ENCODE measurements around the gene ZNF428. TPM values are rescaled to one million over a fixed set of nuclear protein-coding genes. Genes with fewer than 3 reads are reported as not detected.
A peak's percentile ranks its signal among the peaks of the same experiment; 100 is the strongest.

The ZNF428 gene
- total and polyA plus RNA-seq, 2 experiments from 2014 or later = 21.1 to 23.9 TPM

DNA sequence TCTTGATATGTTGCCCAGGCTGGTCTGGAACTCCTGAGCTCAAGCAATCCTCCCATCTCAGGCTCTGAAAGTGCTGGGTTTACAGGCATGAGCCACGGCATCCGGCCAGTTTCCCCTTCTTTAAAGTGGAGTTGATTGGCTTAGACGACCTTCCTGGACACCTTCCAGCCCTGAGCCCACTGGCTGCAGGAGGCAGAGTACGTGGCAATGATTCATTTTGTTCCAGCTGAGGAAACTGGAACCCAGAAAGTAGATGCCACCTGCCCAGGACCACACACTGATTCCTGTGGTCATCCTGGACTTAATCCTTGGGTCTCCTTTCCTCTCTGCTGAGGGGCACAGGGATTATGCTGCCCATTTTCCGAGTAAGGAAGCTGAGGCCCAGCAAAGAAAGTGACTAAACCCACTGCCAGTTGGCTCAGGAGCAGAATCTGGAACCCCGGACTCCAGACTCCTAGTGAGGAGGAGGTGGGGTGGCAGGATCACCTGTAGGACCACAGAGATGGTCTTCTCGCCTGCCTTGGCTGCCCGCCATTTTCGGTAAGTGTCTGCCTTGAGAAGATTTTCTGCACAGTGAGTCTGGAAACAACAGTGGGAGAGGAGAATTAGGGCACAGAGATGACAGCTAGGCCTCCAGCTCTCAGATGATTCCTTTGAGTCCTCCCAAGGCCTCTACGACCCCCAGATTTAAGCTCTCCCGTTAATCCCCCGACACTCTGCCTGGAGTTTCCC, 44.8 kb downstream of the ZNF428 start:
- peaks cover 23% of the 10 kb centered on the region for H3K4me1 Mint-ChIP-seq
- TF ChIP-seq EZH2 (IDR thresholded peaks at IDR 0.05; ENCODE audit: low read depth, unreplicated experiment) (no peak), POLR2AphosphoS5 (IDR thresholded peaks at IDR 0.05; ENCODE audit: low read depth) (no peak), ZNF331 (CRISPR knock-in tag; IDR thresholded peaks at IDR 0.05; ENCODE audit: low read depth) (no peak), NANOG (IDR thresholded peaks at IDR 0.05; ENCODE audit: borderline replicate concordance) (no peak), STAT1 (IDR thresholded peaks at IDR 0.05; ENCODE audit: unreplicated experiment) (no peak), CREB1 (CRISPR knock-in tag; IDR thresholded peaks at IDR 0.05; ENCODE audit: low read depth) (no peak), ZNF114 (CRISPR knock-in tag; IDR thresholded peaks at IDR 0.05) (no peak), EZH2phosphoT487 (IDR thresholded peaks at IDR 0.05; ENCODE audit: unreplicated experiment) (no peak)
- TF ChIP-seq, protein P1, sequence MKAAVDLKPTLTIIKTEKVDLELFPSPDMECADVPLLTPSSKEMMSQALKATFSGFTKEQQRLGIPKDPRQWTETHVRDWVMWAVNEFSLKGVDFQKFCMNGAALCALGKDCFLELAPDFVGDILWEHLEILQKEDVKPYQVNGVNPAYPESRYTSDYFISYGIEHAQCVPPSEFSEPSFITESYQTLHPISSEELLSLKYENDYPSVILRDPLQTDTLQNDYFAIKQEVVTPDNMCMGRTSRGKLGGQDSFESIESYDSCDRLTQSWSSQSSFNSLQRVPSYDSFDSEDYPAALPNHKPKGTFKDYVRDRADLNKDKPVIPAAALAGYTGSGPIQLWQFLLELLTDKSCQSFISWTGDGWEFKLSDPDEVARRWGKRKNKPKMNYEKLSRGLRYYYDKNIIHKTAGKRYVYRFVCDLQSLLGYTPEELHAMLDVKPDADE (IDR thresholded peaks at IDR 0.05) = no peak
- TF ChIP-seq, protein P2, sequence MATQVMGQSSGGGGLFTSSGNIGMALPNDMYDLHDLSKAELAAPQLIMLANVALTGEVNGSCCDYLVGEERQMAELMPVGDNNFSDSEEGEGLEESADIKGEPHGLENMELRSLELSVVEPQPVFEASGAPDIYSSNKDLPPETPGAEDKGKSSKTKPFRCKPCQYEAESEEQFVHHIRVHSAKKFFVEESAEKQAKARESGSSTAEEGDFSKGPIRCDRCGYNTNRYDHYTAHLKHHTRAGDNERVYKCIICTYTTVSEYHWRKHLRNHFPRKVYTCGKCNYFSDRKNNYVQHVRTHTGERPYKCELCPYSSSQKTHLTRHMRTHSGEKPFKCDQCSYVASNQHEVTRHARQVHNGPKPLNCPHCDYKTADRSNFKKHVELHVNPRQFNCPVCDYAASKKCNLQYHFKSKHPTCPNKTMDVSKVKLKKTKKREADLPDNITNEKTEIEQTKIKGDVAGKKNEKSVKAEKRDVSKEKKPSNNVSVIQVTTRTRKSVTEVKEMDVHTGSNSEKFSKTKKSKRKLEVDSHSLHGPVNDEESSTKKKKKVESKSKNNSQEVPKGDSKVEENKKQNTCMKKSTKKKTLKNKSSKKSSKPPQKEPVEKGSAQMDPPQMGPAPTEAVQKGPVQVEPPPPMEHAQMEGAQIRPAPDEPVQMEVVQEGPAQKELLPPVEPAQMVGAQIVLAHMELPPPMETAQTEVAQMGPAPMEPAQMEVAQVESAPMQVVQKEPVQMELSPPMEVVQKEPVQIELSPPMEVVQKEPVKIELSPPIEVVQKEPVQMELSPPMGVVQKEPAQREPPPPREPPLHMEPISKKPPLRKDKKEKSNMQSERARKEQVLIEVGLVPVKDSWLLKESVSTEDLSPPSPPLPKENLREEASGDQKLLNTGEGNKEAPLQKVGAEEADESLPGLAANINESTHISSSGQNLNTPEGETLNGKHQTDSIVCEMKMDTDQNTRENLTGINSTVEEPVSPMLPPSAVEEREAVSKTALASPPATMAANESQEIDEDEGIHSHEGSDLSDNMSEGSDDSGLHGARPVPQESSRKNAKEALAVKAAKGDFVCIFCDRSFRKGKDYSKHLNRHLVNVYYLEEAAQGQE (IDR thresholded peaks at IDR 0.05; ENCODE audit: unreplicated experiment) = no peak
- peak overlapping the region; percentile 93; the same call in 1 of the 2 replicates for H2AFZ ChIP-seq
- peaks cover 25% of the 10 kb centered on the region for H3K36me3 Mint-ChIP-seq (ENCODE audit: low read depth)
- H3K27me3 ChIP-seq (ENCODE audit: insufficient read depth) = no peaks in the 10 kb centered on the region
- ATAC-seq = no peak
- no peaks in the 10 kb centered on the region; the same call in 1 of the 2 replicates for H3F3A ChIP-seq (replicated peaks; ENCODE audit: low read depth)
- H3K27ac ChIP-seq (ENCODE audit: low read depth) = peak overlapping the region; percentile 89; the same call in 1 of the 2 replicates
- H3K4me3 ChIP-seq = peak overlapping the region; percentile 99
- peaks cover 12% of the 10 kb centered on the region; the same call in 1 of the 2 replicates for H3K79me2 ChIP-seq (replicated peaks; ENCODE audit: insufficient read depth)
- no peaks in the 10 kb centered on the region for H3K36me3 ChIP-seq (ENCODE audit: insufficient read depth)
- peaks cover 8% of the 10 kb centered on the region for H3K4me1 ChIP-seq (ENCODE audit: insufficient read depth)
- no peaks in the 10 kb centered on the region for H3K9me2 ChIP-seq (ENCODE audit: insufficient read depth)
- H3K9me3 Mint-ChIP-seq = no peaks in the 10 kb centered on the region; the same call in 2 of the 3 replicates
- peak overlapping the region; percentile 98 for H3K4me2 ChIP-seq
- H4K20me1 ChIP-seq (replicated peaks; ENCODE audit: insufficient read depth) = no peaks in the 10 kb centered on the region; the same call in 1 of the 2 replicates
- H3K27ac Mint-ChIP-seq = peak overlapping the region; percentile 96; the same call in 1 of the 2 replicates
- DNase-seq (ENCODE audit: low spot score) = no peak
- peaks cover 8% of the 10 kb centered on the region for H3K27me3 Mint-ChIP-seq (ENCODE audit: insufficient read depth, low read depth, poor library complexity)
- peak overlapping the region; percentile 98 for H3K4me3 Mint-ChIP-seq

DNA sequence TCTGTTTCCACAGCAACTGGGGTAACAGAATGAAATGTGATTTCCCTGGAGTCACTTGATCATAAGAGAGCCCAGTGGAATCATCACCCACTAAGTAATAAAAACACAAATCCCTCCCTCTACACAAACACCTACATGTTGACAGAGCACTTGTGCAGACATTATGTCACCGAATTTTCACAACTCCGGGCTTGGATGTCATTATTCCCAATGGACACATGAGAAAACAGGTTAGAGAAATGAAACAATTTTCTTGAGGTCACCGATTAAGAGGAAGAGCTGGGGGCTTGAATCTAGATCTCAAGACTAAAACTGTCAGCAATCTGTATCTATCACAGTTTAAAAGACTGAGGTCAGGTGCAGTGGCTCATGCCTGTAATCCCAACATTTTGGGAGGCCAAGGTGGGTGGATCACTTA, 47.2 kb downstream of the ZNF428 start:
- H3F3A ChIP-seq (replicated peaks; ENCODE audit: low read depth) = no peaks in the 10 kb centered on the region; the same call in 1 of the 2 replicates
- 0 out of 2 replicates have a peak, but pooled peaks cover 10% of the 10 kb centered on the region for H3K79me2 ChIP-seq (replicated peaks; ENCODE audit: insufficient read depth)
- H4K20me1 ChIP-seq (replicated peaks; ENCODE audit: insufficient read depth) = no peaks in the 10 kb centered on the region; the same call in 1 of the 2 replicates
- no peak for DNase-seq (ENCODE audit: low spot score)
- H3K36me3 ChIP-seq (ENCODE audit: insufficient read depth) = no peaks in the 10 kb centered on the region
- peaks cover 8% of the 10 kb centered on the region for H3K27me3 Mint-ChIP-seq (ENCODE audit: insufficient read depth, low read depth, poor library complexity)
- H3K27ac ChIP-seq (ENCODE audit: low read depth) = no peak overlapping the region
- no peaks in the 10 kb centered on the region for H3K9me2 ChIP-seq (ENCODE audit: insufficient read depth)
- H3K4me3 Mint-ChIP-seq = no peak overlapping the region; the same call in 2 of the 3 replicates
- peaks cover 16% of the 10 kb centered on the region for H3K4me1 Mint-ChIP-seq
- no peaks in the 10 kb centered on the region for H3K9me3 Mint-ChIP-seq
- H3K27ac Mint-ChIP-seq = peak overlapping the region; percentile 38
- no peaks in the 10 kb centered on the region for H3K27me3 ChIP-seq (ENCODE audit: insufficient read depth)
- H3K4me2 ChIP-seq = no peak overlapping the region
- peaks cover 23% of the 10 kb centered on the region for H3K36me3 Mint-ChIP-seq (ENCODE audit: low read depth)
- H3K4me3 ChIP-seq = no peak overlapping the region
- H3K4me1 ChIP-seq (ENCODE audit: insufficient read depth) = peaks cover 8% of the 10 kb centered on the region
- no peak for ATAC-seq
- no peak overlapping the region for H2AFZ ChIP-seq
- no peak for TF ChIP-seq ZNF114 (CRISPR knock-in tag; IDR thresholded peaks at IDR 0.05)
